C1 segment of cervical spinal cord (tissue), 14 donors: ENCODE measurements around the gene ZBTB47.

ENCODE experiments used
- DNase-seq, 14 donors: peaks; one replicate each; lab custom pipeline; 2025; lab: John Stamatoyannopoulos, UW

The ZBTB47 gene

GRCh38 chr3:42653560-42654330, at the start of gene ZBTB47:
ZBTB47 (plus strand) TSS chr3:42653697; CDS start chr3:42658356, 4,659 bp downstream.
- DNase-seq: peak in 10 of 14 donors; percentile 51 to 85 (median 66)

DNA sequence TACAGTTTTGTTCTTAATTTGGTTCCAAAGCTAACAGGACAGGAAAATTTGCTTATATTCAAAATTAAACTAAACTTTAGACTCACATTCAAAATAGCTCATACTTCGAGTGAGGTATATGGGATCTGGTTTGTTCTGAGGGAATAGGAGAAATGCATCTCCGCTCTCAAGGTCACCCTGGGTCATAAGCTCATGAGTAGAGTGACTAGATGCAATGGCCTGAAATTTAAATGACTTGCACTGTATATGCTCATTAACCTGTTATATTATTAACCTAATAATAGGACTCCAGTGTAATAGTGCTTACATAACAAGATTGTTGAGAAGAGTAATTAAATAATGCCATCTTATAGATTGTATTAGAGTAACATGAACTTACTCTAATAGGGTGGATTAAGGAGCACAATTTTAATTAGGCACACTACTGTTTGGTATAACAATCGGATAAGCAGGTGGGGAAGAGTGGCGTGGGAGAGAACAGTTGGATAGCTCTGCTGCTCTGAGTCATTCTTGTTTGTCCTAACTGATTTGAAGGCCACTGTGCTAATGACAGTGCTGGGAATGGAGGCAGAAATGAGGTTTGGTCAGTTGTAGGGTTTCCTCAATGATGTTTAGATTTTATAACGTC, 47.8 kb upstream of the ZBTB47 start:
- DNase-seq: peak in 2 of 14 donors; percentile 5 to 33

DNA sequence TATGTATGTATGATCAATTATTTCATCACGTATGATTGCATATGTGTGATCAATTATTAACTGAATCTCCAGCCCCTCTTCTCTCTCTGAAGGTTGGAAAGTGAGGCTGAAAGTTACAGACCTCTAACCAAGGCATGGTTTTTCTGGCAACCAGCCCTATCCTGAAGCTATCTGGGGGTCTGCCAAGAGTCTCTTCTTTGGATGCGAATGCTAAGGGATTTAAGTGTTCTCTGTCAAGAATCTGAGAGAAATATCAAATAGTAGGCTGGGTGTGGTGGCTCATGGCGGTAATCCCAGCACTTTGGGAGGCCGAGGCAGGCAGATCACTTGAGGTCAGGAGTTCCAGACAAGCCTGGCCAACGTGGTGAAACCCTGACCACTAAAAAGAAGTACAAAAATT, 44.9 kb upstream of the ZBTB47 start:
- DNase-seq: peak in 2 of 14 donors; percentile 3 to 17

DNA sequence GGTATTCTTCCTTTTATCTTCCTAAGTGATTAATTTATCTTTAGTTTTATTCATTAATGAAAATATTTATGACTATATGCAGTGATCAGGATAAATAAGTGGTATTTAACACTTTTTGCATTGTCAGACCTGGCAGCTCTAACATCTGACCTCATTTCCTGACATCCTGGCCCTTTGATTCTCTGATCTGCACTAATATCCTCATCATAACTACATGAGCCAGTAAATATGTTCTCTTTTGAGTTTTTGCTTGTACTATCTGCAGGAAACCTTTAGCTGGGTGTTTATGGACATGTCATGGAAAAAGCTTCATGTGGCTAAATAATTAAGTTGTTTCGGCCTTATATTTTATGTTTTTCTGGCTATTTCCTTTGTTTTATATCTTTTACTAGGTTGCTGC, 42.5 kb upstream of the ZBTB47 start:
- DNase-seq: no peak

GRCh38 chr3:42612217-42612616, 41.3 kb upstream of the ZBTB47 start:
- DNase-seq: no peak

DNA sequence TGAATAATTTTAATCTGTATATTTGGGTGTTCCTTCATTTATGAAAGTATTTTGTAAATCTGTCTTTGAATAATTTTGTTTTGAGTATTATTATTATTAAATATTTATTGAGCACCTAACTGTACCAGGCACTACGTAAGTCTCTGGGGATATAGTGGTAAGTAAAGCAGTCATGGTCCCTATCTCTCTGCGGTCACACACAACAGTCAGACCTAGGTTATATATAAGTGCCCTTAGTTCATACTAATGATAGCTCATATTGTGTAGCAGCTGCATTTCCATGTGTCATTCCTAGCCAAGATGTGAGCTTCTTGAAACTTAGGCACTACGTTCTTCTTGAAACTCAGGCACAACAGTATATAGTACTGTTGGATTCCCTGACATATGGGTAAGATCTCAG, 40.6 kb upstream of the ZBTB47 start:
- DNase-seq: no peak

DNA sequence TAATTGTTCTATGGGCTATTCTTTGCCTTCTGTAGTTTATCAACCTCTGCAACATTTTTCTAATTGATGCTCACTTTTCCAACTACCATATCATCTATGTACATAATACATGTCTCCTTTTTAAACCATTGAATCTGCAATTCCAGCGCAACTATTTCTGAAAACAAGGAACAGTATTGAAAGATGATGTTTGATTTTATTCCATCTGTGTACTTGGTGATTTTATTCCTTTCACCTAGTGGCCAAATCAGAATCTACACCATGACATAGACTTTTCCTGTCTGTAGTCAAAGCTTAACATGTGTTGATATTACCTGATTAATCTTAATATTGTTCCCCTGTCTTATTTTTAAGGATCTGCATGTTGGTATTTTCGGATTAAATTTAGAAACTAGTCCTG, 40.0 kb upstream of the ZBTB47 start:
- no peak for DNase-seq

DNA sequence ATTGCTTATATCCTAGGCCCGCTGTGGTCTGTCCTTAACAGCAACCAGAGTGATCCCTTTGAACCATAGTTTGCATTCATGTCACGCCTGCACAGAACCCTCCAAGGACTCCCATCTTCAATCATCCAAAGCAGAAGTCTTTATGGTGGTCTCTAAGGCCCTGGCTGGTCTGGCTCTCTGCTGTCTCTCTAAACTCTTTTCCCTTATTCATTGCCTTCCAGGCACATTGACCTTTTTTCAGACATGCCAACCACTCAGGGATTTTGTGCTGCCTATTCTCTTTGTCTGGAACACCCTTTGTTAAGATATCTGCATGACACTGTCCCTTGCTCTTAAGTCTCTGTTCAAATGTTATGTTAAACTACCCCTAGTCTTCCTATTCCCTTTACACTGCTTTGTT, 21.9 kb upstream of the ZBTB47 start:
- no peak for DNase-seq

- no peak for DNase-seq
Measured at GRCh38 chr3:42632146-42632545, 21.4 kb upstream of the ZBTB47 start.

DNA sequence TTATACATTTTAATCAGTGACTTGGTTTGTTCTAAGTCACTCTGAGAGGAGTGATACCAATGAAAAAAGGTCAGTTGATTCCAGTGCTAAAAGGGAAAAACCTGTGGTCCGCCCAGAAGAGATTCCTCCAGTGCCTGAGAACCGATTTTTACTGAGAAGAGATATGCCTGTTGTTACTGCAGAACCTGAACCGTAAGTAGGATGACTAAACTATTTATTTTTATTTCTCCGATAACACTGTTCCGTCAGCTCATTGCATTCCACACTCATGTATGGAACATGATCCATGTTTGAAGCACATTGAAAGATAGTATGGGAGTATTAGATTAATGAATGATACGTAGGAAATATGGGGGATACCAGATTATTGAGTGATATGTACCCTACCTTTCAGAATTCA, 20.0 kb upstream of the ZBTB47 start:
- no peak for DNase-seq

GRCh38 chr3:42635111-42635510, 18.4 kb upstream of the ZBTB47 start:
- DNase-seq: no peak

DNA sequence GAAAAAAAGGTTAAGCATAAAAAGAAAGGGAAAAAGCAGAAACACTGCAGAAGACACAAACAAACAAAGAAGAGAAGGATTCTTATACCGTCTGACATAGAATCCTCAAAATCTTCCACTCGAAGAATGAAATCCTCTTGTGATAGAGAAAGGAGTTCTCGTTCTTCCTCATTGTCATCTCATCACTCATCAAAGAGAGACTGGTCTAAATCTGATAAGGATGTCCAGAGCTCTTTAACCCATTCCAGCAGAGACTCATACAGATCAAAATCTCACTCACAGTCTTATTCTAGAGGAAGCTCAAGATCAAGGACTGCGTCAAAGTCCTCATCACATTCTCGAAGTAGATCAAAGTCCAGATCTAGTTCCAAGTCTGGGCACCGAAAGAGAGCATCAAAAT, 16.5 kb upstream of the ZBTB47 start:
- no peak for DNase-seq

- DNase-seq: no peak
Measured at GRCh38 chr3:42638339-42638842, 15.1 kb upstream of the ZBTB47 start.

DNA sequence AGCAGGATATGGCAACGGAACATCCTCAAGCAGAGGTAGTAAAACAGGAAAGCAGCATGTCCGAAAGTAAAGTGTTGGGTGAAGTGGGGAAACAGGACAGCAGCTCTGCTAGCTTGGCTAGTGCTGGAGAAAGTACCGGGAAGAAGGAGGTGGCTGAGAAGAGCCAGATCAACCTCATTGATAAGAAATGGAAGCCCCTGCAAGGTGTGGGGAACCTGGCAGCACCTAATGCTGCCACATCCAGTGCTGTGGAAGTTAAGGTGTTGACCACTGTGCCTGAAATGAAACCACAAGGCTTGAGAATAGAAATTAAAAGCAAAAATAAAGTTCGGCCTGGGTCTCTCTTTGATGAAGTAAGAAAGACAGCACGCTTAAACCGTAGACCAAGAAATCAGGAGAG, 14.3 kb upstream of the ZBTB47 start:
- DNase-seq: no peak

DNA sequence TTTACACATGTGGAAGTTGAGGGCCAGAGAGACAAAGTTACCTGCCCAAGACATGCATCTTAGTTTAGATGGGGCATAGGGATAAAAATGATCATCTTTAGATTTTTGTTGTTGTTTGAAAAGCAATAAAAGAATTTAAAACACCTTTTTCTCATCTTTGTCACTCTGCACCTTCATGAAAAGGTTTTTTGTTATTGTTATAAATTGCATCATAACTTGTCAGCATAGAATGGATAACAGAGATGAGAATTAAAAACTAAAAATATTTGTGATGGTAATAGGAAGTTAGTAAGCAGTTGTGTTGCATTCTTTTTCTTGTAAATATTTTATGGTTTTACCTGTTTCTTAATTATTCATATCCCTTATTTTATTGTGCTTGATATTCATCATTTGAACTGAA, 13.4 kb upstream of the ZBTB47 start:
- no peak for DNase-seq

GRCh38 chr3:42640771-42641370, 12.6 kb upstream of the ZBTB47 start:
- DNase-seq: no peak

DNA sequence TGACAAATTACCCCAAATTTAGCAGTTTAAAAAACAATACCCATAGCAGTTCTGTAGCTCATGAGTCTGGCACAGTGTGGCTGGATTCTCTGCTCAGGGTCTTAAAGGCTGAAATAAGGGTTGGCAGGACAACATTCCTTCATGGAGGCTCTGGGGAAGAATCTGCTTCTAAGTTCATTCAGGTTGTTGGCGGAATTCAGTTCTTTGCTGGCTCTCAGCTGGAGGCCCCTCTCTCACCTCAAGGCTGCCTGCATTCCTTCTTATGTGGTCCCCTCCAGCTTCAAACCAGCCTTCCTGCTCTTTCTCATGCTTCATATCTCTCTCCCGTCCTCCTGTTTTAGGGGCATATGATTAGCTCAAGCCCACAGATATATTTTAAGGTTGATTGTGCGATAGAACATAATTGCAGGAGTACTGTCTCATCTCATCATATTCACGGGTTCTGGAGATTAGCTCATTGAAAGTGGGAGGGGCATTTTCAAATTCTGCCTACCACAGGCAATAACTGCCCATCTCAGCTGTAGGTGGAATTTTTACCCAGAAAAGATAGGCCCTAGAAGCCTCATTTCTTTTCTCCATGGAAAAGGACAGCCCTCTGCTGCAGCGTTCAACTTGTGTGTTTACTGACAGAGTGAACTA, 5.6 kb upstream of the ZBTB47 start:
- no peak for DNase-seq

DNA sequence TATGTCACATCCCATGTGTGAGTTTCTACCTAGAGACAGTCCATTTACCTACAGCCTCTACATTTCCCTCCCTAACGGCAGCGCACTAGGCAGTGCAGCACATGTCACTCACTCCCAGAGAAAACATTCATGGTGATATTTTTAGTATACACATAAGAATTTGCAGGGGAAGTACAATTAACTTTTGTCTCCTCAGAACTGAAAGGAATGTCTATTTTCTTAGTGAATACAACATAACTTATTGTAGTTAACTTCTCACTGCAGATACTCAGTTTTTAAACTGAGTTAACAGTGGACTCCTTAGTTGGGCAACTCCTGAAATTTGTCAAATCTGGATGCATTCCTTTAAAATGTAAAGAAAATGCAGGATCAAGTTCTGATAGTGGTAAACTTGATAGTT, 4.5 kb upstream of the ZBTB47 start:
- no peak for DNase-seq

DNA sequence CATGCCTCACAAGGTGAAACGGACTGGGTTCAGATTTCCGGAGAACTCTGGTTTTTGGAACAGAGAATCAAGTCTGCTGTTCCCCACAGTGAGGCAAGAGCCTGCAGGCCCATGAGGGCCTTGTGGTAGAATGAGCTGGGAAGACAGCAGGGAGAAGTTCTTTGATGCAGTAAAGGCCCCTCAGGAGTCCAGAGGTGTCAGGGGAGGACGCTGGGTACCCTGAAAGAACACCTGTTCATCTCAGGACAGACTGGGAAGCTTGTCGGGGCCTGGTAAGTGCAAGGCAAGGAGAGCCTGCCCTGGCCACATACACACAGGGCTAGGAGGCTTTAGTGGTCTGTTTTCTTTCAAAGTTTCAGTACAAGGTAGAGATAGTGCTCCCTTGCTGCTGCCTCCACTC, 3.7 kb upstream of the ZBTB47 start:
- no peak for DNase-seq

DNA sequence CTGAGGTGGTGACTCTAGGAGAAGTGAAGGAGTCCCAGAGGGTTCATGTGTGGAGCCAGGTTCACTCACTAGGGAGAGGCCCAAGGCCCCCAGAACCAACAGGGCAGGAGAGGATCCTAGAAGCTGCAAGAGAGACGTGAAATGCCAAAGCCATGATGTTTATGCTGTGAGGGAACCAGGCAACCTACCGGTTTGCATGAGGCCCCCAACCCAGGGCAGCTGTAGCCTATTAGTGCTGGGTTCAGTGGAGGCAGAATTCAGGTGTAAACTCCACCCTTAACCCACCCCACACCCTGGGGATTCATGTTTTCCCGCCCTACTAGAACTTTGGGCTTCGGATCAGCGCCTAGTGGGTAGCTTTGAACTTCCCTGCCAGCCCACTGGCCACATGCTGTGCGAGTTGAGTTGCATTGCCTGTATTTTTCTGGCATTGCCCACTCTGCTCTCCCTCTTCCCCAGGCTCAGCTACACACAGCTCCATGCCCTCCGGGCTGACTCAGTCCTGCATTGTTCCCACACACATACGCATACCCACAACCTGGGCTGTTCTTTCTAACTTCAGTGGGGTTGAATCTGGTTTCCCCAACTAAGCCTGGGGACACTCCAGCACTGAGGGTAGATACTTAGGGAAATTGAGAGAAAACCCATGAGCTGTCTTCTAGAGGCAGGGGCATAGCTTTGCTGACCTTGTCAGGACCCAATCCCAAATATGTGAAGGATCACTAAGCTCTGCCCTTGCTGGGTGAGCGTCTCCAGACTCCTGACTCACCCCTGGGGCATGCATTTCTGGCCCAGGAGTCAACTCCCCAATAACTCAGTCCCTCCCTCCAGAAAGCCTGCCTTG, 2.0 kb upstream of the ZBTB47 start:
- DNase-seq: peak in 1 of 14 donors; percentile 32

GRCh38 chr3:42652251-42652610, 1.3 kb upstream of the ZBTB47 start:
- DNase-seq: no peak
